Epithelial cell of proximal tubule (primary cell): ENCODE results near the gene TNPO2. TPM values are rescaled to one million over a fixed set of nuclear protein-coding genes. Genes with fewer than 3 reads are reported as not detected.
"Not testable (repeated sequence)": the region's sequence is repeated elsewhere in the genome, so short reads cannot be mapped to it uniquely, and the experiment has no call there.

Source experiments
- DNase-seq: peaks from one replicate; pipeline ENCODE4 v3.0.0-alpha.2; 2011; ENCODE audit warnings: low read depth
- H3K4me3 ChIP-seq: 2 replicates; pipeline ENCODE4 v1.5.1; 2011; ENCODE audit warnings: low read depth, mild to moderate bottlenecking, low read length
- CTCF ChIP-seq: conservative IDR thresholded peaks from 2 replicates; pipeline ENCODE4 v1.5.1; 2012; ENCODE audit warnings: low read depth, mild to moderate bottlenecking, low read length
- total RNA-seq: library from RNA; depleted of rRNA; stranded (reverse); fragments of >200 nt; gene quantifications from 2 replicates; pipeline ENCODE4 v1.2.3, GENCODE V29; 2015

TNPO2 gene
- total RNA-seq, 1 donor from 2014 or later: 21.9 TPM

DNA sequence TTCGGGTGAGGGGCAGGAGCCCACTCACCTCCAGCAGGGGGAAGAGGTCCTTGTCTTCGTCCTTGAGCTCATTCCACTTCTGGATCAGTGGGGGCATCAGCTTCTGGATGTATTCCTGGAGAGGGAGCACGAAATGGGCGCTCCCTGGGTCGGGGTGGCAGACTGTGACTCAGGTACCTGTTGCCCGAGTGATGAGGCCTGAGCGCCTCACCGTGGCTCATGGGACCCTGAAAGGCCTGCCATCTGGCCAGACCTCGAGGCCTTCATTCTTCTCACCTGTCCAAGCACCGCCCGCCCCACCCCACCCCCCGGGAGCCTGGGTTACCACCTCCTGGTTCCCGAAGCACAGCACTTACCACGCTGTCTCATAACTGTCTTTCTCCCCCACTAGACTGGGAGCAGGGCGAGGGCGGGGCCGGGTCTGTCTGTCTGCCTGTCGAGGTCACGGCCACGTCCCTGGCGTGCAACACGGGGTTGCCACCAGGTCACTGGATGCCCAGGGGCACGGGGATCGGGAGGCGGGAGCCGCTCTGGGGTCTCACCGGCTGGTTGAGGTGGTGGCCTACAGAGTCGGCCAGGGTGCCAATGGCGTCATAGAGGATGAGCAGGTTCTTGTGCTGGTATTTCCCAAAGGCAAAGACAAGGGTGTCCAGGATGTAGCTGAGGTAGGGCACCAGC lies 17.9 kb downstream of the TNPO2 start:
- DNase-seq: no peak
- no peak overlapping the region for H3K4me3 ChIP-seq
- no peak for TF ChIP-seq CTCF

DNA sequence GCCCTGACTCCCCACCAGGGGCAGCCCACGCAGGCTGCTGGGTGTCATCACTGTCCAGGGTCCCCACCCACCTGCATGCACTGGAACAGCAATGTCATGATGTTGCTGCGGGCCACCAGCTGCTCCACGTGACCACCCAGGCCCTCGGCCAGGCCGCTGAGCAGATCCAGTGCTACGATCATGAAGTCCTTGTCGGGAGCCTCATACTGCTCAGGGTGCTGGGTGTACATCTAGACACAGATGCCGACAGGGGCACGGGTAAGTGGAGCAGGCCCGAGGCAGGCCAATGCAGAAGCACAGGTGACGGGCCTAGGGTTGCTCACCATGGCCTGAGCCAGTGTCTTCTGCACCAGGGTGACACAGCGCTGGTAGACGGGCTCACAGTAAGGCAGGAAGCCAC lies 18.6 kb downstream of the TNPO2 start:
- H3K4me3 ChIP-seq: no peak overlapping the region
- no peak for TF ChIP-seq CTCF
- no peak for DNase-seq

- DNase-seq: no peak
- no peak for TF ChIP-seq CTCF
- no peak overlapping the region for H3K4me3 ChIP-seq
Measured at GRCh38 chr19:12703046-12703445, 20.7 kb downstream of the TNPO2 start.

- no peak overlapping the region for H3K4me3 ChIP-seq
- TF ChIP-seq CTCF: no peak
- no peak for DNase-seq
Measured at GRCh38 chr19:12701596-12702282, 22.0 kb downstream of the TNPO2 start.

GRCh38 chr19:12698138-12698537 lies 25.6 kb downstream of the TNPO2 start:
- no peak for DNase-seq
- TF ChIP-seq CTCF: no peak

GRCh38 chr19:12697425-12697824 lies 26.3 kb downstream of the TNPO2 start:
- DNase-seq, H3K4me3 ChIP-seq: not testable (repeated sequence)

More at GRCh38 chr19:12698138-12698537, 25.6 kb downstream of the TNPO2 start:
- H3K4me3 ChIP-seq: no peak overlapping the region

DNA sequence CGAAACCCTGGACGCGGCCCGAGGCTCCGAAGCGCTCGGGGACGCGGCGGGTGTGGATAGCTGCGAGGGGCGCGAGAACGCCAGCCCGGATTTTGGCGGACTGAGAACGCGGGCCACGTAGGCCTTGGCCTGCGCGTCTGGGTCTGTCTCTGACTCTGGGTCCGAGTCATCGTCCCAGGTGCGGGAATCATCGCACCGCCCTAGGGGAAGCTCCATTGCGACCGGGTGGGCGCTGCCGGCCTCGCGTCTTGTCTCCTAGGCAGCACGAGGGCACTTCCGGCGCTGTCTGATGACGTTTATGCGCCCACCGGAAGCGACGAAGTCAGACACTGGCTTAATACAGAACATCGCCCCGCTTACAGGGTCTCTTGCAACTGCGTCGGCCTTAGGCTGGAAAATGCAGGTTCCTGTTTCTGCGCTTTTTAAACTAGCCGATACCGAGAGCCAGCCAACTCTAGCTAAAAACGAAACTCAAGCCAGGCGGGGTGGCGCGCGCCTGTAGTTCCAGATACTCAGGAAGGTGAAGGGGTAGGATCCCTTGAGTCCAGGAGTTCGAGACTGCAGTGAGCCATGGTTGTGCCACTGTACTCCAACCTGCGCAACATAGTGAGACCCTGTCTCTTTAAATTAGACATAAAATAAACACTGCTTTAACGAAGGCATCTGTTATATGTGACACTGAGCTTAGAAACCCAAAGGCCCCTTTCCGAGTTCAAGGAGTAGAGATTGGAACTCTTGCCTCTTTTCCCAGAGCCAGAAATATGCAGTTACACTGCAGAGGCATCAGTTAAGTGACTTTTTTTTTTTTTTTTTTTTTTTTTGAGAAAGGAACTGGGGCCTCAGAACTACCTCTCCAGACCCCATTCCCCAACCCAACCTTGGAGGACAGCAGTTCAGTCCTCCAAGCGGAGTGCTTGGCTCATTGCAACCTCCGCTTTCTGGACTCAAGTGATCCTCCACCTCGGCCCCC lies 27.1 kb downstream of the TNPO2 start, which contains the start of gene FBXW9:
FBXW9 (minus strand) TSS at position 266 of the 970 bp plus-strand sequence; CDS start at position 216, 50 bp downstream.
- DNase-seq: peak; percentile 54
- TF ChIP-seq CTCF: no peak
- peak within 1 kb of the TSS; percentile 92 for H3K4me3 ChIP-seq
